ENCODE data around the gene PPEF1.

DNA sequence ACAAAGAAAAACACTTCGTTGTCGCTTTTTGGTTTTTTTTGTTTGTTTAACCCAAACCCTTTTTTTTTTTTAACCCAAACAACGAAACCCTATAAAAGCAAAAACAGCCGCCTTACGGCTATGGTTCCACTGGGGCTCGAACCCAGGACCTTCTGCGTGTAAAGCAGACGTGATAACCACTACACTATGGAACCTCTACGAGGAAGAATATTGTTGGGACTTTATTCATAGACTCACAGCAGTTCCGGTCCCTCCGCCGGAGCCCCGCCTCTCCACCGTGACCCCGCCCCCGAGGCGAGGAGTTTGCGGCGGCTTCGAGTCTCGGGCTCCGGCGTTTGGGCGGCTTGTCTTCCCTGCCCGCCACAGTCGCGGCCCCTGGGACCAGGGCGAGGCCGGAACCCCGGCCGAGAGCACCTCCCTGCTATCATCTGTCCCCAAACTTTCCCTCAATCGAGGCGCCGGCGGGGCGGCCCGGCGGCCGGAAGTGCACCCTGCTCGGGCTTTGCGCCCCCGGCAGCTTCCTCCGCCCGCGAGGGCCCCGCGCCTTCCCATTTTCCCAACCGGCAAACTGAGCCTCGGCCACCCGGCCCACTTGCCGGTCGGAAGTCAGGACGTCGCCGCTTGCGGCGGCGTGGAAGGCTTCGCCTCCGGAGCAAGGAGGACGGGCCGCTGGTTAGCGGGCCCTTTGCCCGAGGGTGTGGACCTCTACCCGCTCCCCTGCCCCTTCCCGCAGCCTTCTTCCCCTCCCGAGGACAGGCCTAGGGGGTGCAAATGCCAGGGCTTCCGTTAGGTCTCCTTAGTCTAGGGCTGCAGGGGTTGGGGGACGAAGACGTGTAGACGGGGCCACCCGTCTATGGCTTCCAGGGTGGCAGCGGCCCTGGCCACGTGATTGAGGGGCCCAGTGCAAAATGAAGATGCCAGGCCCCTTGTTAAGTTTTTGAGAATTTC is 32.4 kb upstream of the PPEF1 start:
- no peak for TF ChIP-seq CTCF (IDR thresholded peaks at IDR 0.05)
- no peak for TF ChIP-seq EZH2phosphoT487 (IDR thresholded peaks at IDR 0.05)
- no peak for TF ChIP-seq EZH2 (IDR thresholded peaks at IDR 0.05)

Measured in neural progenitor cell (in vitro differentiated cells).